GM10847 (cell line): ENCODE data around the gene GPBAR1.

Experiments
- POLR2A ChIP-seq: IDR thresholded peaks from 2 replicates; pipeline ENCODE4 v1.6.1; 2011; ENCODE audit not compliant: insufficient read length; ENCODE audit errors: extremely low read depth

Gene GPBAR1, protein sequence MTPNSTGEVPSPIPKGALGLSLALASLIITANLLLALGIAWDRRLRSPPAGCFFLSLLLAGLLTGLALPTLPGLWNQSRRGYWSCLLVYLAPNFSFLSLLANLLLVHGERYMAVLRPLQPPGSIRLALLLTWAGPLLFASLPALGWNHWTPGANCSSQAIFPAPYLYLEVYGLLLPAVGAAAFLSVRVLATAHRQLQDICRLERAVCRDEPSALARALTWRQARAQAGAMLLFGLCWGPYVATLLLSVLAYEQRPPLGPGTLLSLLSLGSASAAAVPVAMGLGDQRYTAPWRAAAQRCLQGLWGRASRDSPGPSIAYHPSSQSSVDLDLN

GRCh38 chr2:218260742-218261422, at the start of gene GPBAR1:
GPBAR1 (plus strand) TSS chr2:218261015; CDS start chr2:218262725, 1,710 bp downstream.
- TF ChIP-seq POLR2A, result no peak

DNA sequence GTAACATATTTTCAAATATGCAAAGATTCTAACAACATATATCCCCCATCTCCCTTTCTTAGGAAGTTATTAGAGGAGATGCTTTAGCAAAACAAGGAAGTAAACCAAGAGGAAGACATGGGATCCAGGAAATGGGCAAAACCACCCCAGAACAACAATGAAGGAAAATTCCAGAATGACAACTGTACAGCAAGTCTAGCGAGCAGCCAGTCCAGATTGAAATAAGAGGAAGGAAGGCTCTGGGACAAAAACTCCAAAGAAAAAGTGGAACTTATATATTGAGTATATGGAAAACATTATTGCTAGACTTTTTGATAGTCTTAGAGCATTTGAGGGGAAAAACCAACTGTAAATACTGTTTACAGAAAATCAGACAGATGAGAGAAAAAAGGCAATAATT, 46.7 kb upstream of the GPBAR1 start:
- TF ChIP-seq POLR2A, result no peak

GRCh38 chr2:218216336-218216673, 44.5 kb upstream of the GPBAR1 start:
- TF ChIP-seq POLR2A, result no peak

DNA sequence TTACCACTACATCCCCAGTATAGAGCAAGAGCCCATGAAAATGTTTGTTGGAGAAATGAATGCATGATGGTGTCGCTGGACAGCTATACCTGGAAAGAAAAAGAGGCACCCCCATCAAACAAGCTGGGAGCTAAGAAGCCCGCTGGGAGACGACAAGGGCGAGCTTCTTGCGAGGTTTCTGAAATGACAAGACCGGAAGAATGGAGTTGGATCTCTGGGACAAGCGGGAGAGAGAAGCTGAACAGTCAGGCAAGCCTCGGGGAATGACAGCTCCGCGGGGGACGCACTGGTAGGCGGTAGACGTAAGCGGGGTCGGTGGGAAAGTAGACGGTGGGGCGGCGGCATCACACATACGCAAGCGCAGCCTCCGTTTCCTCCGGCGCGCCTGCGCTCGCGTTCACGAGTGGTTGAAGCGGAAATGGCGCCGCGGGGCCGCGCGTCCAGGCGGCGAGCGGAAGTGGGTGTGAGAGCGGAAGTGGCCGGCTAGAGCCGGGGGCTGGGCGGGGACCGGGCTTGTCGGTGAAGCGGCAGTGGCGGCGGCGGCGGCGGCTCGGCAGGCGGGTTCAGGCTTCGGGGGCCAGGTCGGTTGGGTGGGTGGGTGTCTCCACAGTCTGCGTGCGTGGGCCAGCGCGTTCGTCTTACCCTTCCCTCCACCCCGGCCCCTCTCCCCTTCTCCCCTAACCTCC, 44.0 kb upstream of the GPBAR1 start, which contains the start of gene ARPC2:
ARPC2 (plus strand) TSS at position 516 of the 686 bp plus-strand sequence. CDS start 282 bp downstream, outside the sequence.
- TF ChIP-seq POLR2A, result no peak

GRCh38 chr2:218217360-218218267, 43.2 kb upstream of the GPBAR1 start:
- peak; percentile 25 for TF ChIP-seq POLR2A

- peak; percentile 23 for TF ChIP-seq POLR2A
These were observed 42.3 kb upstream of the GPBAR1 start for GRCh38 chr2:218218268-218219185.

- TF ChIP-seq POLR2A, result no peak
These were observed 40.9 kb upstream of the GPBAR1 start for GRCh38 chr2:218219934-218220333.

GRCh38 chr2:218221000-218221399, 39.8 kb upstream of the GPBAR1 start:
- TF ChIP-seq POLR2A, result no peak

- TF ChIP-seq POLR2A, result no peak
These were observed 37.8 kb upstream of the GPBAR1 start for GRCh38 chr2:218223046-218223445.

- TF ChIP-seq POLR2A, result no peak
These were observed 36.6 kb upstream of the GPBAR1 start for GRCh38 chr2:218224186-218224585.

GRCh38 chr2:218226903-218227302, 33.9 kb upstream of the GPBAR1 start:
- TF ChIP-seq POLR2A, result no peak

DNA sequence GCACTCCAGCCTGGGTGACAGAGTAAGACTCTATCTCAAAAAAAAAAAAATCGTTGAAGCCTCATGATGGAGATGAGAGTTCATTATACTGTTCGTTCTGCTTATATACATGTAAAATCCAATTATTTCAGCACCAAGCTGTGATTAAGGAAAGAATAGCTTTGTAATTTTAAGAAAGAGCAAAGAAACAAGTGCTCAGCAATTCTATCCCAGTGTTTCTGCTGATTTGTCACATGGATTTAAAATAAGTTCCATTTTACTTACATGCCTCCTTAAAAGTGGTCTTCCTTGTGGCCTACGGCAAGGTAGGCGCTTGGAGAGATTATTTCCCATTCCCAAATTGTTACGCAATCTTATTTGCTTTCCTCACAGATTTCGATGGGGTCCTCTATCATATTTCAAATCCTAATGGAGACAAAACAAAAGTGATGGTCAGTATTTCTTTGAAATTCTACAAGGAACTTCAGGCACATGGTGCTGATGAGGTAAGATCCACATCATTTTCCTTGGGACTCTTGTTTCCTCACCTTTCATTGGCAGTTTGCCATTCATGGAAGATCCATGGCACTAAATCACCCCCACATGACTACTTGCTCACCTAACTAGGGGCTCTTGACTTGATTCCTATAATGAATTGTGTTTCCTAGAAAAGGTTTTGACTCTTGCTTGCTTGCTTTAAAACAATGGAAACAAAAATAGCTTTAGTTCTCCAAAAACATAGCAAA, 32.3 kb upstream of the GPBAR1 start:
- TF ChIP-seq POLR2A, result no peak

GRCh38 chr2:218229239-218229638, 31.6 kb upstream of the GPBAR1 start:
- TF ChIP-seq POLR2A, result no peak
